Karpas-422 (cell line): Measurements from ENCODE around the gene DIRAS2. TPM values are rescaled to one million over a fixed set of nuclear protein-coding genes. Genes with fewer than 3 reads are reported as not detected.

Experiments
- DNase-seq: peaks from one replicate; pipeline ENCODE4 v3.0.0-alpha.2; 2015
- H2AFZ ChIP-seq: fragments of 200-600 bp; sonication (generic); 2 replicates; pipeline ENCODE4 v1.6.1; 2014; ENCODE audit warnings: antibody characterized with exemption, low read length, mixed read lengths
- H3K27ac ChIP-seq: fragments of 200-600 bp; sonication (generic); 2 replicates; pipeline ENCODE4 v1.5.1; 2014; ENCODE audit warnings: mild to moderate bottlenecking, low read length, moderate library complexity
- H3K27me3 ChIP-seq: fragments of 200-600 bp; sonication (generic); 2 replicates; pipeline ENCODE4 v1.6.1; 2014; ENCODE audit warnings: low read length, mixed read lengths
- H3K36me3 ChIP-seq: fragments of 200-600 bp; sonication (generic); 2 replicates; pipeline ENCODE4 v1.6.1; 2014; ENCODE audit warnings: low read length, mixed read lengths; ENCODE audit not compliant: insufficient read depth
- H3K4me1 ChIP-seq: fragments of 200-600 bp; sonication (generic); 2 replicates; pipeline ENCODE4 v1.6.1; 2014; ENCODE audit warnings: mild to moderate bottlenecking, low read length, mixed read lengths
- H3K4me2 ChIP-seq: fragments of 200-600 bp; sonication (generic); 2 replicates; pipeline ENCODE4 v1.6.1; 2014; ENCODE audit warnings: low read length, low read depth, mild to moderate bottlenecking; ENCODE audit not compliant: poor library complexity, severe bottlenecking
- H3K4me3 ChIP-seq: fragments of 200-600 bp; sonication (generic); 2 replicates; pipeline ENCODE4 v1.5.1; 2014; ENCODE audit warnings: mild to moderate bottlenecking, antibody characterized with exemption, low read length, mixed read lengths
- H3K79me2 ChIP-seq: fragments of 200-600 bp; sonication (generic); 2 replicates; pipeline ENCODE4 v1.6.1; 2014; ENCODE audit warnings: mild to moderate bottlenecking, low read length, mixed read lengths
- H3K9ac ChIP-seq: fragments of 200-600 bp; sonication (generic); 2 replicates; pipeline ENCODE4 v1.6.0; 2014; ENCODE audit warnings: low read length
- H3K9me2 ChIP-seq: fragments of 200-600 bp; sonication (generic), shearing (Covaris generic); replicated peaks from 2 replicates; pipeline ENCODE4 v1.6.0; 2014; ENCODE audit warnings: mild to moderate bottlenecking, low read length, moderate library complexity; ENCODE audit not compliant: insufficient read depth
- H3K9me3 ChIP-seq: fragments of 300-700, 200-600 bp; sonication (generic); 2 replicates; pipeline ENCODE4 v1.6.1; 2014; ENCODE audit warnings: low read length, mixed read lengths
- H4K20me1 ChIP-seq: fragments of 200-600 bp; sonication (generic); 2 replicates; pipeline ENCODE4 v1.6.1; 2014; ENCODE audit warnings: mild to moderate bottlenecking, antibody characterized with exemption, low read length, low read depth; ENCODE audit not compliant: insufficient read depth
- total RNA-seq: library from RNA; depleted of rRNA; stranded (reverse); fragments of >200 nt; shearing (Covaris generic); gene quantifications from 2 replicates; pipeline ENCODE4 v1.2.3, GENCODE V29; 2014; ENCODE audit warnings: low replicate concordance

DIRAS2 gene
- total RNA-seq, 1 experiment from 2014 or later = not detected

- Histone ChIP-seq H3K9me3 (no peaks in the 10 kb centered on the region), H3K27ac (no peak overlapping the region), H3K79me2 (no peaks in the 10 kb centered on the region), H3K36me3 (no peaks in the 10 kb centered on the region), H4K20me1 (no peaks in the 10 kb centered on the region), H3K4me1 (no peaks in the 10 kb centered on the region), H3K27me3 (no peaks in the 10 kb centered on the region), H3K9ac (no peak overlapping the region), H3K4me2 (no peak overlapping the region), H3K9me2 (no peaks in the 10 kb centered on the region), H2AFZ (no peak overlapping the region), H3K4me3 (no peak overlapping the region)
- no peak for DNase-seq
These were observed 9.9 kb downstream of the DIRAS2 start for GRCh38 chr9:90632647-90633207.

- Histone ChIP-seq H3K9me2 (no peaks in the 10 kb centered on the region), H3K79me2 (no peaks in the 10 kb centered on the region), H3K9me3 (no peaks in the 10 kb centered on the region), H3K36me3 (no peaks in the 10 kb centered on the region), H3K4me3 (no peak overlapping the region), H2AFZ (no peak overlapping the region), H4K20me1 (no peaks in the 10 kb centered on the region), H3K27me3 (no peaks in the 10 kb centered on the region), H3K27ac (no peak overlapping the region), H3K9ac (no peak overlapping the region), H3K4me1 (no peaks in the 10 kb centered on the region), H3K4me2 (no peak overlapping the region)
- DNase-seq = no peak
These were observed 10.7 kb downstream of the DIRAS2 start for GRCh38 chr9:90631964-90632363.

- Histone ChIP-seq H3K36me3 (no peaks in the 10 kb centered on the region), H4K20me1 (no peaks in the 10 kb centered on the region), H3K4me3 (no peak overlapping the region), H3K9me2 (no peaks in the 10 kb centered on the region), H3K4me2 (no peak overlapping the region), H2AFZ (no peak overlapping the region), H3K27me3 (no peaks in the 10 kb centered on the region), H3K9ac (no peak overlapping the region), H3K79me2 (no peaks in the 10 kb centered on the region), H3K27ac (no peak overlapping the region), H3K4me1 (no peaks in the 10 kb centered on the region), H3K9me3 (no peaks in the 10 kb centered on the region)
- DNase-seq = no peak
These were observed 12.6 kb downstream of the DIRAS2 start for GRCh38 chr9:90629991-90630390.

- Histone ChIP-seq H3K9me2 (no peaks in the 10 kb centered on the region), H3K36me3 (no peaks in the 10 kb centered on the region), H3K9ac (no peak overlapping the region), H3K27ac (no peak overlapping the region), H3K9me3 (no peaks in the 10 kb centered on the region), H3K79me2 (no peaks in the 10 kb centered on the region), H3K4me3 (no peak overlapping the region), H4K20me1 (no peaks in the 10 kb centered on the region), H3K4me1 (no peaks in the 10 kb centered on the region), H2AFZ (no peak overlapping the region), H3K27me3 (no peaks in the 10 kb centered on the region), H3K4me2 (no peak overlapping the region)
- DNase-seq = no peak
These were observed 13.3 kb downstream of the DIRAS2 start for GRCh38 chr9:90629354-90629753.

GRCh38 chr9:90616806-90617205, 25.8 kb downstream of the DIRAS2 start:
- no peaks in the 10 kb centered on the region for H3K79me2 ChIP-seq
- no peak for DNase-seq
- no peak overlapping the region for H2AFZ ChIP-seq
- H3K27ac ChIP-seq = no peak overlapping the region
- no peak overlapping the region for H3K9ac ChIP-seq
- H3K9me3 ChIP-seq = no peaks in the 10 kb centered on the region
- no peak overlapping the region for H3K4me3 ChIP-seq
- H4K20me1 ChIP-seq = no peaks in the 10 kb centered on the region
- H3K36me3 ChIP-seq = no peaks in the 10 kb centered on the region
- H3K9me2 ChIP-seq = no peaks in the 10 kb centered on the region
- no peaks in the 10 kb centered on the region for H3K4me1 ChIP-seq
- H3K27me3 ChIP-seq = 0 out of 2 replicates have a peak, but pooled peaks cover 2% of the 10 kb centered on the region
- no peak overlapping the region for H3K4me2 ChIP-seq

- no peak for DNase-seq
- no peaks in the 10 kb centered on the region for H3K9me2 ChIP-seq
- H3K4me1 ChIP-seq = no peaks in the 10 kb centered on the region
- no peak overlapping the region for H3K4me3 ChIP-seq
- no peak overlapping the region for H3K9ac ChIP-seq
- no peaks in the 10 kb centered on the region for H4K20me1 ChIP-seq
- no peak overlapping the region for H2AFZ ChIP-seq
- H3K27me3 ChIP-seq = 0 out of 2 replicates have a peak, but pooled peaks cover 2% of the 10 kb centered on the region
- no peak overlapping the region for H3K4me2 ChIP-seq
- H3K27ac ChIP-seq = no peak overlapping the region
- no peaks in the 10 kb centered on the region for H3K9me3 ChIP-seq
- H3K36me3 ChIP-seq = no peaks in the 10 kb centered on the region
- no peaks in the 10 kb centered on the region for H3K79me2 ChIP-seq
These were observed 29.1 kb downstream of the DIRAS2 start for GRCh38 chr9:90613502-90613901.

GRCh38 chr9:90612957-90613356, 29.7 kb downstream of the DIRAS2 start:
- 0 out of 2 replicates have a peak, but pooled peaks cover 2% of the 10 kb centered on the region for H3K27me3 ChIP-seq
- H3K9me3 ChIP-seq = no peaks in the 10 kb centered on the region
- no peaks in the 10 kb centered on the region for H3K9me2 ChIP-seq
- H3K79me2 ChIP-seq = no peaks in the 10 kb centered on the region
- no peaks in the 10 kb centered on the region for H3K4me1 ChIP-seq
- H4K20me1 ChIP-seq = no peaks in the 10 kb centered on the region
- no peak overlapping the region for H3K27ac ChIP-seq
- no peak overlapping the region for H2AFZ ChIP-seq
- no peak overlapping the region for H3K4me3 ChIP-seq
- DNase-seq = peak; percentile 49
- no peaks in the 10 kb centered on the region for H3K36me3 ChIP-seq
- no peak overlapping the region for H3K4me2 ChIP-seq
- H3K9ac ChIP-seq = no peak overlapping the region

GRCh38 chr9:90611568-90611967, 31.1 kb downstream of the DIRAS2 start:
- H3K4me3 ChIP-seq = no peak overlapping the region
- no peaks in the 10 kb centered on the region for H4K20me1 ChIP-seq
- H3K27ac ChIP-seq = no peak overlapping the region
- H3K9ac ChIP-seq = no peak overlapping the region
- H3K4me2 ChIP-seq = no peak overlapping the region
- H2AFZ ChIP-seq = no peak overlapping the region
- no peaks in the 10 kb centered on the region for H3K4me1 ChIP-seq
- H3K9me2 ChIP-seq = no peaks in the 10 kb centered on the region
- no peaks in the 10 kb centered on the region for H3K9me3 ChIP-seq
- no peaks in the 10 kb centered on the region for H3K36me3 ChIP-seq
- no peaks in the 10 kb centered on the region for H3K27me3 ChIP-seq
- H3K79me2 ChIP-seq = no peaks in the 10 kb centered on the region
- DNase-seq = no peak

GRCh38 chr9:90611121-90611520, 31.5 kb downstream of the DIRAS2 start:
- no peaks in the 10 kb centered on the region for H3K9me3 ChIP-seq
- no peak overlapping the region for H3K27ac ChIP-seq
- no peaks in the 10 kb centered on the region for H3K36me3 ChIP-seq
- H3K4me2 ChIP-seq = no peak overlapping the region
- H3K27me3 ChIP-seq = no peaks in the 10 kb centered on the region
- H3K4me1 ChIP-seq = no peaks in the 10 kb centered on the region
- no peaks in the 10 kb centered on the region for H3K9me2 ChIP-seq
- H3K4me3 ChIP-seq = no peak overlapping the region
- no peak for DNase-seq
- H3K9ac ChIP-seq = no peak overlapping the region
- no peak overlapping the region for H2AFZ ChIP-seq
- no peaks in the 10 kb centered on the region for H4K20me1 ChIP-seq
- H3K79me2 ChIP-seq = no peaks in the 10 kb centered on the region
